ENCODE measurements around the gene MAFG. TPM values are rescaled to one million over a fixed set of nuclear protein-coding genes. Genes with fewer than 3 reads are reported as not detected.
A peak's percentile ranks its signal among the peaks of the same experiment; 100 is the strongest.

MAFG gene
- total RNA-seq, 1 experiment from 2014 or later, result 45.2 TPM

- in situ Hi-C loops (cut with HindIII; ENCODE audit: low pct_unique_long_range_greater_than_20kb, low sequenced_read_pairs), result no loop called here
- no peak for DNase-seq (ENCODE audit: low read depth)
These were observed 22.7 kb downstream of the MAFG start for GRCh38 chr17:81904600-81905423.

DNA sequence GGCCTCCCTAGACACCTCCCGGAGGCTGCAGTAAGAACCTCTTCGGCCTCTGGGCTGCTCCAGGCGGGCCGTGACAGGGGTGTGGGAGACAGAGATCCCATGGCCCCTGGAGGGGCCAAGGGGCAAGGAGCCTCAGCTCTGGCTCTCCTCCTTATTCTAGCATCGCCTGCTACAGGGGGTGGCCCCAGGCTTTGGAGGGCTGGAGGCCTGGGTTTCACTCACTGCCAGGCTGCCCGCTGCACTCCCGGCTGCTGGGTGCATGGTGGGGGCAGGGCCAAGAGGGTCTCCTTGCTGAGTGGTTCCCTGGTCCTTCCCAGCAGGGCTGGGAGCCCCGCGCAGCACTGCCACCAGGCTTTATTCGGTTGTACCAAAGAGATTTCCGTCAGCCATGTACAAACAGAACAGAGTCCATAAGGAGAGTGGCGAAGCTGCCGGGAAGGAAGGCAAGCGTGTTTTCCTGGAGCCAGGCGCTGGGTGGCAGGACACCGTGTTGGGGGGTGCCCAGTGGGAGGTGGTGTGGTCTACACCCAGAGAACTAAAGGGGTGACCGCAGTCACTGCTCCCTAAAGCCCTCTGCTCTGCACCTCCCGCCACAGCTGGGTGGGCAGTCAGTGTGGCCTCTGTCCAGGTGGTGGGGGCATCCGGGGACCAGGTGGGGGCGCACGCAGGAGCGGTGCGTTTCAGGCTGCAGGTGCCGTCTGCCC, 23.5 kb downstream of the MAFG start:
- DNase-seq (ENCODE audit: low read depth), result no peak
- in situ Hi-C loops (cut with HindIII; ENCODE audit: low pct_unique_long_range_greater_than_20kb, low sequenced_read_pairs), result no loop called here

GRCh38 chr17:81903415-81903831, 24.1 kb downstream of the MAFG start:
- DNase-seq (ENCODE audit: low read depth), result no peak

GRCh38 chr17:81902653-81903414, 24.7 kb downstream of the MAFG start:
- in situ Hi-C loops (cut with HindIII; ENCODE audit: low pct_unique_long_range_greater_than_20kb, low sequenced_read_pairs), result no loop called here
- no peak for DNase-seq (ENCODE audit: low read depth)

More at GRCh38 chr17:81903415-81903831, 24.1 kb downstream of the MAFG start:
- in situ Hi-C loops (cut with HindIII; ENCODE audit: low pct_unique_long_range_greater_than_20kb, low sequenced_read_pairs), result no loop called here

DNA sequence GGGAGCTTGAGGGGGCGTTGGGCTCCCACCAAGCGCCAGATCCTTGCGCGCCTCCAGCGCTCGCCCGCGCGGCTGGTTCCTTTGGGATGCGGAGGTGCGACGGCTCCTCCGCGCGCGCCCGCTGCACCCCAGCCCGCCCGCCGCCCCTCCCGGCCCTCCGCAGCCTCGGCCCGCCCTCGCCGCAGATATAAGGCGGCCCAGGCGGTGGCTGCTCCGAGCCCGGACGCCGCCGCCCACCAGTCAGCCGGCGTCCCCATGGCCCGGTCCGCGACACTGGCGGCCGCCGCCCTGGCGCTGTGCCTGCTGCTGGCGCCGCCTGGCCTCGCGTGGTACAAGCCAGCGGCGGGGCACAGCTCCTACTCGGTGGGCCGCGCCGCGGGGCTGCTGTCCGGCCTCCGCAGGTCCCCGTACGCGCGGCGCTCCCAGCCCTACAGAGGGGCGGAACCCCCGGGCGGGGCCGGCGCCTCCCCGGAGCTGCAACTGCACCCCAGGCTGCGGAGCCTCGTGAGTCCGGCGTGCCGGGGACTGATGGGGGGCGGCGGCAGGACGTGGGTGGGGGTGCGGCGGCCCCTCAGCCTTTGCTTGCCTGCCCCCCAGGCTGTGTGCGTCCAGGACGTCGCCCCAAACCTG, 25.4 kb downstream of the MAFG start, which contains the start of gene NPB:
TSS of gene NPB (plus strand) at position 216 of the 630 bp plus-strand sequence. CDS start at position 256, 40 bp downstream.
- no peak for DNase-seq (ENCODE audit: low read depth)
- in situ Hi-C loops (cut with HindIII; ENCODE audit: low pct_unique_long_range_greater_than_20kb, low sequenced_read_pairs), result no loop called here

GRCh38 chr17:81901167-81902022, 26.1 kb downstream of the MAFG start:
- DNase-seq (ENCODE audit: low read depth), result no peak
- in situ Hi-C loops (cut with HindIII; ENCODE audit: low pct_unique_long_range_greater_than_20kb, low sequenced_read_pairs), result no loop called here

DNA sequence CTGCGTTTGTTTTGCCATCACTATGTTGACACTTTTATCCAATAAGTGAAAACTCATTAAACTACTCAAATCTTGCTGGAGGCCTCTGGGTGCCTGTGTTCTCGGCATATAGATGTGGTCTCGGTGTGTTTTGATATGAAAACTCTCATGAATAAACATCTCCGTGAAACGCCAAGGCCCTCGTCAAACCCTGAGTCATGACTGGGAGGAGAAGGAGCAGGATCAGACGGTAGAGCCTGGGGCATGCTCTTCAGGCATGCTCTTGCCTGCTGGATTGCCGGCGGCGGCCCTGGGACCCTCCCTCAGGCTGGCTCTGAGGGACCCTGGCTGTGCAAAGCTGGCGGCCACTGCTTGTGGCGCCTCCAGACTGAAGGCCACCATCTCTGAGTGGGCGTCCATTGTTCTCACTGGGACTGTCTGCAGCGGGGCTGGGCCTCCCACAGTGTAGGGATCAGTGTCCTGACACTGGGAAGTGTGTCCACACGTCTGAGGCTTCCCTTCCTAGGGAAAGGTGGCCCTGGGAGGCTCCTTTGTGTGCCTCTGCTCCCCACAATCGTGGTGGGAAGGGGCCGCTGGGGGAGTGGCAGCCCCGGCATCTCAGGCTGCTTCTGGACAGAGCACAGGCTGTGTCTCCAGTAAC, 27.2 kb downstream of the MAFG start:
- DNase-seq (ENCODE audit: low read depth), result no peak
- in situ Hi-C loops (cut with HindIII; ENCODE audit: low pct_unique_long_range_greater_than_20kb, low sequenced_read_pairs), result no loop called here

- no peak for DNase-seq (ENCODE audit: low read depth)
- in situ Hi-C loops (cut with HindIII; ENCODE audit: low pct_unique_long_range_greater_than_20kb, low sequenced_read_pairs), result no loop called here
These were observed 27.9 kb downstream of the MAFG start for GRCh38 chr17:81899514-81900166.

GRCh38 chr17:81898885-81899284, 28.6 kb downstream of the MAFG start:
- in situ Hi-C loops (cut with HindIII; ENCODE audit: low pct_unique_long_range_greater_than_20kb, low sequenced_read_pairs), result no loop called here

DNA sequence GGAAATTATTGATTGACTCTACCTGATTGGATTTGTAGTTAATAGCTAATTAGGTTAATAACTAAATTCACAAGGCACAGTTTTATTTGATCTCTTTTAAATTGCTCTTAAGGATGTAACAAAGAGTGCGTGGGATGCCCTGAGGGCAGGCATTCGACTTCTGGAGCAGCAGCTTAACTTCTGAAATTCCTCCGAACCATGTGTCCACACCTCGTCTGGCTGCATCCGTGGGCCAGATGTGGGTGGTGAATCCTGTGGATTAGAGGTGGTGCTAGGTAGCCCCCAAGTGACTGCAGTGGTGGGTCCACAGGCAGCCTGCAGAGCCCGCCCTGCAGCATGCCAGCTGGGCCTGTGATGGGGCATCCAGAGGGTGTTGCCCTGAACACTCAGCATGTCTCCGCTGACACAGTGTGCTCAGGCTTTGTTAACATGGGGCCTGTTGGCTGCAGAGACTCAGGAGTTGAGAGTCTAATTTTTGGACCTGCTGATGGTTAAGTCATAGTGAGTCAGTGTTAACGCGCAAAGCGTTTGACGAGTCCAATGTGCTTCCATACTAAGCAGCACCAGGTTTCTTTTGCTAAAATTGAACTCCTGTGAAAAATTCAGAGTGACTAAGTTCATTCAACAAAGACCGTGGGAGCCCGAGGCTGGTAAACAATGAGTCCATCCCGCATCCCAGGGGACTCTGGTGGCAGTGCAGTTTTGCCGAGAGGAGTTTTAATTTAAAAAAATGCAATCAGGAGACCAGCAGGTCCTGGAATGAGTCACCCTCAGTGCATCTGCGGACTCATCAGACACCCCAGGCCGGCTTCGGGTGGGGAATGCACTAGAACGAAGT, 29.3 kb downstream of the MAFG start:
- peak; percentile 80 for DNase-seq (ENCODE audit: low read depth)
- in situ Hi-C loops (cut with HindIII; ENCODE audit: low pct_unique_long_range_greater_than_20kb, low sequenced_read_pairs), result no loop called here

More at GRCh38 chr17:81898885-81899284, 28.6 kb downstream of the MAFG start:
- no peak for DNase-seq (ENCODE audit: low read depth)

DNA sequence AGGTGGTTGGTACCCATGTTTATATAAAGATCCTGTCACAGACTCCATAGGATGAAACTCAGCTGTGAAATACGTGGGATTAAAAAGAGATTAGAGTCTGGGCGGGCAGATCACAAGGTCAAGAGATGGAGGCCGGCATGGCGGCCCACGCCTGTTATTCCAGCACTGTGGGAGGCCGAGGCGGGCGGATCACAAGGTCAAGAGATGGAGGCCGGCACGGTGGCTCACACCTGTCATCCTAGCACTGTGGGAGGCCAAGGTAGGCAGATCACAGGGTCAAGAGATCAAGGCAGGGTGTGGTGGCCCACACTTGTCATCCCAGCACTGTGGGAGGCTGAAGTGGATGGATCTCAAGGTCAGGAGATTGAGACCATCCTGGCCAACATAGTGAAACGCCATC, 32.1 kb downstream of the MAFG start:
- DNase-seq (ENCODE audit: low read depth), result no peak
- in situ Hi-C loops (cut with HindIII; ENCODE audit: low pct_unique_long_range_greater_than_20kb, low sequenced_read_pairs), result no loop called here

DNA sequence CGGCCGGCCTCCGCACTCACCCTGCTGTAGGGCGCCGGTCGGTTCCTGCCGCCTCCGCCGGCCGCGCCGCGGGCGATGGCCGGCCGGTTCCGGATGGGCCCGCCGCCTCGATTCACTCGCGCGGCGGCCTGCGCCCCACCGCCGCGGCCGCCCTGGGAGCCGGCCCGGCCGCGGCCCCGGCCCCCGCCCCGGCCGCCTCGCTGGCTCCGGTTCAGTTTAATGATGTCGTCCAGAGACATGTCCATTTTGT, 36.3 kb downstream of the MAFG start:
- no peak for DNase-seq (ENCODE audit: low read depth)
- in situ Hi-C loops (cut with HindIII; ENCODE audit: low pct_unique_long_range_greater_than_20kb, low sequenced_read_pairs), result no loop called here

- DNase-seq (ENCODE audit: low read depth), result no peak
- in situ Hi-C loops (cut with HindIII; ENCODE audit: low pct_unique_long_range_greater_than_20kb, low sequenced_read_pairs), result no loop called here
These were observed 36.9 kb downstream of the MAFG start for GRCh38 chr17:81890447-81891302.

DNA sequence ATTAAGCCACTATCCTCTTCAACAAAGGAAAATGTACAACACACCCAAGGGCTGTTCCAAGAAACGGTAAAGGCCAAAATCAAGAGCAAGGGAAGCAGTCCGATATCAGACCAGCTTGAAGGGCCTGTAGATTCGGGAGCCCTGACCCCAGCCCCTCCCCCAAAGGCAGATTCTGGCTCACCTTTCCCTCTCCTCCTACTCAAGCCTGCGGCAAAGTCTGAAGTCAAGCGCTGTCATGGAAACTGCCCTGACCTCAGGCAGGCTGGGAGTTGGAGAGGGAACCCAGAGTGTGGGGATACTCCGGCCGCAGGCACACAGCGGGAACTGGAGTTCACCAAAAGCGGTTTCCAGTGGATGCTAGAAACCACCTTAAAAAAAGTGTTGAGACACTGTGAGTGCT, 37.9 kb downstream of the MAFG start:
- DNase-seq (ENCODE audit: low read depth), result no peak
- in situ Hi-C loops (cut with HindIII; ENCODE audit: low pct_unique_long_range_greater_than_20kb, low sequenced_read_pairs), result no loop called here

DNA sequence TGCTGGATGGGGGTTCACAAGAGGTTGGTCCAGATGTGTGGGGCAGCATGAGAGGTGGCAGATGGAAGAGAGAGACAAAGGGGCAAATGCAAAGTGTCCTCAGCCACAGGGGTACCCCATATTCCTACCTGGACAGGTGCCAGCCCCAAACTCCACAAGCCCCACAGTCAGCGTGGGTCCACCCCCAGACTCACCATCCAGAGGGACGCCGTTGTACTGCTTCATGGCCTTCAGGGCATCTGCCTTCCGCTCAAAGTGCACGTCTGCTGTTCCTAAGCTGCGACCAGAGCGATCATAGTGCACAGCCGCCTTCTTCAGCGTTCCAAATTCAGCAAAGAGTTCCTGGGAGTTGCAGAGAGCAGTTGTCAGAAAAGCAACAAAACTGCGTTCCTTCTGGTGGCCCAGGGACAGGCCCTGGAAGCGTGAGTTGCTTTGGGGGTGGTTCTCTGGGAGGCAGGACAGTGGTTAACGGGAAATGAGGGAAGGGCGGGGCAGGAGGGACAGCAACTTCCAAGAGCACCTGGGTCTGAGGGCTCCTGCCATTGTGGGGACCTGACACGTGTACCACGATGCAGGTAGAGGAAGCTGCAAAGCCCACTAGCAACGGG, 38.4 kb downstream of the MAFG start:
- no peak for DNase-seq (ENCODE audit: low read depth)
- in situ Hi-C loops (cut with HindIII; ENCODE audit: low pct_unique_long_range_greater_than_20kb, low sequenced_read_pairs), result no loop called here

All from Caki2 (cell line).